Inflammatory macrophage treated with lipopolysaccharide for 1 hour (primary cell): ENCODE measurements around the gene DLG1.

Source experiments
- DNase-seq, 2 donors: peaks; one replicate each; pipeline ENCODE4 v3.0.0-alpha.2; 2020 to 2022

Gene DLG1

GRCh38 chr3:196994056-196994455 is 304.4 kb downstream of the DLG1 start:
- DNase-seq: no peak
